Measurements from ENCODE around the gene TUB.

Gene TUB

DNA sequence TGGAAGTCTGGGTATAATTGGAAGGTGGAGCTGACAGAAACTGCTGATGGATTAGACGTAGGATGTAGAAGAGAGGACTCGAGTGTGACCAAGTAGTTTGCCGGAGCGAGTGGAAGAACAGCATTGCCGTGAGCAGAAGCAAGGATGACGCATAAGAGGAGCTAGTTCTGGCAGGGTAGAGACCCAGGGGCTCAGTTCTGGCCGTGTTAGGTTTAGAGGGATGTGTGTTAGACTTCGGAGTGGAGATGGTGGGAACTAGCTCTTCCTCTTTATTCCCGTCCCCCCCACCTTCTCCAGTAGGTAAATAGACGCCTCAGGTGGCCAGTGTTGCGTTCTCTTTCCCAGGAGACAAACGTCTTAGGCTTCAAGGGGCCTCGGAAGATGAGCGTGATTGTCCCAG, 19.1 kb downstream of the TUB start:
- Histone ChIP-seq H3F3A (ENCODE audit: insufficient read depth) (no peaks in the 10 kb centered on the region), H3K4me2 (ENCODE audit: low read depth, low read length, poor library complexity, severe bottlenecking) (no peak overlapping the region), H3K4me3 (ENCODE audit: insufficient read depth, low read length, poor library complexity, severe bottlenecking) (no peak overlapping the region), H3K9me3 (ENCODE audit: insufficient read depth, low read length) (no peaks in the 10 kb centered on the region), H4K20me1 (ENCODE audit: low read depth, low read length) (no peaks in the 10 kb centered on the region), H2AFZ (ENCODE audit: low read depth, low read length, severe bottlenecking) (no peak overlapping the region), H3K79me2 (ENCODE audit: insufficient read depth, low read length) (no peaks in the 10 kb centered on the region), H3K36me3 (ENCODE audit: low read length) (no peaks in the 10 kb centered on the region), H3K9ac (ENCODE audit: low read length) (no peak overlapping the region), H3K9me2 (replicated peaks; ENCODE audit: insufficient read depth, low read length) (no peaks in the 10 kb centered on the region), H3K27ac (ENCODE audit: low read depth, low read length) (no peak overlapping the region), H3K27me3 (ENCODE audit: low read length) (no peaks in the 10 kb centered on the region)
- TF ChIP-seq, protein P1, sequence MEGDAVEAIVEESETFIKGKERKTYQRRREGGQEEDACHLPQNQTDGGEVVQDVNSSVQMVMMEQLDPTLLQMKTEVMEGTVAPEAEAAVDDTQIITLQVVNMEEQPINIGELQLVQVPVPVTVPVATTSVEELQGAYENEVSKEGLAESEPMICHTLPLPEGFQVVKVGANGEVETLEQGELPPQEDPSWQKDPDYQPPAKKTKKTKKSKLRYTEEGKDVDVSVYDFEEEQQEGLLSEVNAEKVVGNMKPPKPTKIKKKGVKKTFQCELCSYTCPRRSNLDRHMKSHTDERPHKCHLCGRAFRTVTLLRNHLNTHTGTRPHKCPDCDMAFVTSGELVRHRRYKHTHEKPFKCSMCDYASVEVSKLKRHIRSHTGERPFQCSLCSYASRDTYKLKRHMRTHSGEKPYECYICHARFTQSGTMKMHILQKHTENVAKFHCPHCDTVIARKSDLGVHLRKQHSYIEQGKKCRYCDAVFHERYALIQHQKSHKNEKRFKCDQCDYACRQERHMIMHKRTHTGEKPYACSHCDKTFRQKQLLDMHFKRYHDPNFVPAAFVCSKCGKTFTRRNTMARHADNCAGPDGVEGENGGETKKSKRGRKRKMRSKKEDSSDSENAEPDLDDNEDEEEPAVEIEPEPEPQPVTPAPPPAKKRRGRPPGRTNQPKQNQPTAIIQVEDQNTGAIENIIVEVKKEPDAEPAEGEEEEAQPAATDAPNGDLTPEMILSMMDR (IDR thresholded peaks at IDR 0.05; ENCODE audit: insufficient read depth, low read length, poor library complexity, severe bottlenecking): no peak
- TF ChIP-seq EZH2phosphoT487 (conservative IDR thresholded peaks at IDR 0.05; ENCODE audit: low read length): no peak

DNA sequence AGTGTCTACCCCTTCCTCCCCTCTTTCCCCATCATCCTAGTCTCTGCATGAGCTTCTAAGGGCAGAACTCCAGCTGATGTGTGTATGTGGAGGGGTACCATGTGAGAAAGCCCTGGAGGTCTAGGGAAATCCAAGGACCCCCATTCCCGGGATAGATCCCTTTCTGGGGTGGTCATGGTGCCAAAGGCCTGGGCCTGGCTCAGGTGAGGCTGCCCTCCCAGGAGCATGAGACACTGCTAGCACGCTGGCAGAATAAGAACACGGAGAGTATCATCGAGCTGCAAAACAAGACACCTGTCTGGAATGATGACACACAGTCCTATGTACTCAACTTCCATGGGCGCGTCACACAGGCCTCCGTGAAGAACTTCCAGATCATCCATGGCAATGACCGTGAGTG, 19.6 kb downstream of the TUB start:
- Histone ChIP-seq H3K4me3 (ENCODE audit: insufficient read depth, low read length, poor library complexity, severe bottlenecking) (no peak overlapping the region), H3K9me2 (replicated peaks; ENCODE audit: insufficient read depth, low read length) (no peaks in the 10 kb centered on the region), H3K36me3 (ENCODE audit: low read length) (no peaks in the 10 kb centered on the region), H3K9ac (ENCODE audit: low read length) (no peak overlapping the region), H2AFZ (ENCODE audit: low read depth, low read length, severe bottlenecking) (no peak overlapping the region), H3K27me3 (ENCODE audit: low read length) (no peaks in the 10 kb centered on the region), H3F3A (ENCODE audit: insufficient read depth) (no peaks in the 10 kb centered on the region), H3K9me3 (ENCODE audit: insufficient read depth, low read length) (no peaks in the 10 kb centered on the region), H4K20me1 (ENCODE audit: low read depth, low read length) (no peaks in the 10 kb centered on the region), H3K27ac (ENCODE audit: low read depth, low read length) (no peak overlapping the region), H3K4me2 (ENCODE audit: low read depth, low read length, poor library complexity, severe bottlenecking) (no peak overlapping the region), H3K79me2 (ENCODE audit: insufficient read depth, low read length) (no peaks in the 10 kb centered on the region)
- TF ChIP-seq, protein P1 (IDR thresholded peaks at IDR 0.05; ENCODE audit: insufficient read depth, low read length, poor library complexity, severe bottlenecking): no peak
- TF ChIP-seq EZH2phosphoT487 (conservative IDR thresholded peaks at IDR 0.05; ENCODE audit: low read length): no peak

DNA sequence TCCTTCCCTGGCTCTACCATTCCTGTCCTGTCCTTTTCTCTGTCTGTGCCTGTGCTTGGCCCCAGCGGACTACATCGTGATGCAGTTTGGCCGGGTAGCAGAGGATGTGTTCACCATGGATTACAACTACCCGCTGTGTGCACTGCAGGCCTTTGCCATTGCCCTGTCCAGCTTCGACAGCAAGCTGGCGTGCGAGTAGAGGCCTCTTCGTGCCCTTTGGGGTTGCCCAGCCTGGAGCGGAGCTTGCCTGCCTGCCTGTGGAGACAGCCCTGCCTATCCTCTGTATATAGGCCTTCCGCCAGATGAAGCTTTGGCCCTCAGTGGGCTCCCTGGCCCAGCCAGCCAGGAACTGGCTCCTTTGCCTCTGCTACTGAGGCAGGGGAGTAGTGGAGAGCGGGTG, 20.4 kb downstream of the TUB start:
- no peak overlapping the region for H3K4me2 ChIP-seq (ENCODE audit: low read depth, low read length, poor library complexity, severe bottlenecking)
- no peaks in the 10 kb centered on the region for H3K36me3 ChIP-seq (ENCODE audit: low read length)

More for the DNA sequence above, 20.4 kb downstream of the TUB start:
- Histone ChIP-seq H3K9me3 (ENCODE audit: insufficient read depth, low read length) (no peaks in the 10 kb centered on the region), H3K79me2 (ENCODE audit: insufficient read depth, low read length) (no peaks in the 10 kb centered on the region), H3K9me2 (replicated peaks; ENCODE audit: insufficient read depth, low read length) (no peaks in the 10 kb centered on the region), H4K20me1 (ENCODE audit: low read depth, low read length) (no peaks in the 10 kb centered on the region), H2AFZ (ENCODE audit: low read depth, low read length, severe bottlenecking) (no peak overlapping the region), H3F3A (ENCODE audit: insufficient read depth) (no peaks in the 10 kb centered on the region), H3K27ac (ENCODE audit: low read depth, low read length) (no peak overlapping the region), H3K27me3 (ENCODE audit: low read length) (no peaks in the 10 kb centered on the region), H3K9ac (ENCODE audit: low read length) (no peak overlapping the region), H3K4me3 (ENCODE audit: insufficient read depth, low read length, poor library complexity, severe bottlenecking) (no peak overlapping the region)
- TF ChIP-seq, protein P1 (IDR thresholded peaks at IDR 0.05; ENCODE audit: insufficient read depth, low read length, poor library complexity, severe bottlenecking): no peak
- no peak for TF ChIP-seq EZH2phosphoT487 (conservative IDR thresholded peaks at IDR 0.05; ENCODE audit: low read length)

All from SU-DHL-6 (cell line).